Activated T-cell treated with anti-CD3 and anti-CD28 coated beads, Interleukin-2, amount 50 U/mL, for 4 hours (primary cell): ENCODE measurements around the gene PRPF19. TPM values are rescaled to one million over a fixed set of nuclear protein-coding genes. Genes with fewer than 3 reads are reported as not detected.
"Not testable (repeated sequence)": the region's sequence is repeated elsewhere in the genome, so short reads cannot be mapped to it uniquely, and the experiment has no call there.

ENCODE experiments used
- ATAC-seq, 2 donors: fragments of 200-7000 bp; cut with Tn5 transposase; one replicate each; pipeline ENCODE4 v1.10.0; 2021
- DNase-seq: peaks from one replicate; pipeline ENCODE4 v3.0.0-alpha.2; 2020
- H3K27me3 Mint-ChIP-seq: one replicate; pipeline ENCODE4 v1.8.0; 2021; ENCODE audit warnings: low read depth, mixed read lengths
- H3K36me3 Mint-ChIP-seq: one replicate; pipeline ENCODE4 v1.8.0; 2022; ENCODE audit warnings: mixed read lengths; ENCODE audit not compliant: insufficient read depth
- H3K4me1 Mint-ChIP-seq: one replicate; pipeline ENCODE4 v1.8.0; 2021; ENCODE audit warnings: low read depth, mixed read lengths
- H3K4me3 Mint-ChIP-seq: one replicate; pipeline ENCODE4 v1.8.0; 2021; ENCODE audit warnings: mild to moderate bottlenecking, moderate library complexity, mixed read lengths
- H3K9me3 Mint-ChIP-seq: one replicate; pipeline ENCODE4 v1.8.0; 2021; ENCODE audit warnings: mixed read lengths
- total RNA-seq, 3 donors: library from RNA; stranded (reverse); gene quantifications; one replicate each; pipeline ENCODE4 v1.2.1, GENCODE V29; 2021

PRPF19 gene
- total RNA-seq, 3 donors from 2014 or later = 297 to 335 (median 311) TPM

DNA sequence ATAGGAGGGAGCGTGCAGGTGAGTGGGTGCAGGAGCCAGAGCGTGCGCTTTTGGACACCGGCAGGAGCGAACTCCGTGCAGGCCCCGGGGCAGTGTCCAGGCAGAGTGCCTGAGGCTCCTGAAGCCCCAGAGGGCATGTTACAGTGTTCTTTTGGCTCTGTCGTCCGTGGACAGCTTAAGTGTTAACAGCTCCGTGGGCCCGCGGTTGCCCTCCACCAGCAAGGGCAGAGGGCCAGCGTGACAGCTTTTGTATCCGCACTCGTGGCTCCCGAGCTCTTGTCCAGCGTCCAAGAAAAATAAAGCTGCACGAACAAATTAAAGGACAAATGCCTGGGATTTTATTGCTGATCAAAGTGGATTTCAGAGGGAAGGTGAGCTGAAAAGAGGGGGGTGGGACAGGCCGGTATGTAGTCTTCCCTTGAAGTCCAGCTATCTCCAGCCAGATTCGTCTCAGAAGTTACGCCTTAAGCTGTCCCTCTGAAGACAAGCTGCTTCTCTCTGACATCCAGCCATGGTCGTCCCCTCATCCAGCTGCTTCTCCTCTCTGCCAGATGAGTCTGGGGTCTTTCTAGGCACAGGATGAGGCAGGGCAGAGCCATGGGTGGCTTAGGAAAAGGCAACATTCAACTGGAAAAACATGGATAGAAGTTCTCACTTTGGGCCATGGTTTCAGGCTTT lies 6.6 kb upstream of the PRPF19 start:
- no peak for DNase-seq

DNA sequence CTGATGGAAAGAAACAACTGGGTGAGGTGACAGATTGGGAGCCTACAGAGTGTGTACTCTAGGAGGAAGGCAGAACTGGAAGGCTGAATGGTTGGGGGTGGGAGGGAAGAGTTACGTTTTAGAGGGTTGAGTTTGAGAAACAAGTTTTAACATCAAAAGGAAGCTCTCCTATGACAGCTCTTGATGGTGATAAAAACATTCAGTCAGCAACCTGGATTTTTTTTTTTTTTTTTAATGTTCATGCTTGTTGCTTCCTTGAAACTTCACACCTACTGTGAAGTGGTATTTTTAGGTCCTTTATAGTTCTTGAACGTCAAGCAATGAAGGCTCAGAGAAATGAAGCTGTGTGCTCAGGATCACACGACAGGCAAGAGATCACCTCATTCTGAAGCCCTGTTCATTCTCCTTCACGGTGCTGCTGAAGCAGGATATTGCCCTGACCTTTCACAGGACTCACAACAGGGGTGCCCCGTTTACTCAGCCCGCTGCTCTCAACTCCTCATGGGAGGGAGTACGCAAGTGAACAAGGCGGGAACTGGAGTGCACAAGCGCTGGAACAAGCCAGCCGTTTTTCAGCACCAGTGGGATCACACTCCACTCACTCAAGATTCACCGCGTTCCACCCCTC lies 6.0 kb upstream of the PRPF19 start:
- Mint-ChIP-seq H3K27me3 (no peaks in the 10 kb centered on the region), H3K9me3 (no peaks in the 10 kb centered on the region), H3K36me3 (peaks cover 3% of the 10 kb centered on the region), H3K4me1 (peaks cover 54% of the 10 kb centered on the region), H3K4me3 (peak overlapping the region; percentile 22)
- no peak for DNase-seq
- ATAC-seq = no peak

More for the DNA sequence above, 6.6 kb upstream of the PRPF19 start:
- ATAC-seq = no peak
- Mint-ChIP-seq H3K4me1 (peaks cover 55% of the 10 kb centered on the region), H3K36me3 (peaks cover 5% of the 10 kb centered on the region), H3K9me3 (no peaks in the 10 kb centered on the region), H3K4me3 (peak overlapping the region; percentile 96), H3K27me3 (no peaks in the 10 kb centered on the region)

DNA sequence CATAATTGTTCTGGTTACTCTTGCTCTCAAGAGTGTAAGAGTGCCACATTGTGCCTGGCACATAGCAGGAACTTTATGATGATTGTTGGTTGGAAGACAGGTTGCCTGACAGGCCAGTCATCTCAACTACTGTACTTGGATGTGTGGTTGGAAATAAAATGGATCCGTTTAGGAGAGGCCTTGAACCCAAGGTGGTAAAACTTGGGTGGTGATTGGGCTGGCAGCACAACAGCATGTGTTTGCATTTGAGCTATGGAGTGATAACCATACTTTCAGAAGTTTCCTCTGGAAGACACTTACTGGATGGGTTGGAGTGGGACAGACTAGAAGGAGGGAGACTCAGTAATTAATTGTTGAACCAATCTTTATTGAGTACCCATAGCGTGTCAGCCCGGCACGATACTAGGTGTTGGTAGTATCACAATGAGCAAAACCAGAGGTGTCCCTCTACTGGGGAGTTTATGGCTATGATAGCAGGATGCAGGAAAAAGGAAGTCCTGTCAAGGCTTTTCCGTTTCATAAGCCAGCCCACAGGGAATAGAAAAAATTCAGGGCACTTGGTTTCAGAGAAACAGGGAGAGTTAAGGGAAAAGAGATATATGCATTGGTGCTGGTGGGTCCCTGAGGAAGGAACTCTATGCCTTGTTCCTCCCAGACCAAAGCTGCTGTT lies 4.5 kb upstream of the PRPF19 start:
- ATAC-seq = no peak
- DNase-seq = no peak
- H3K4me1 Mint-ChIP-seq = peaks cover 50% of the 10 kb centered on the region
- H3K4me3 Mint-ChIP-seq = no peak overlapping the region
- no peaks in the 10 kb centered on the region for H3K9me3 Mint-ChIP-seq
- no peaks in the 10 kb centered on the region for H3K36me3 Mint-ChIP-seq
- no peaks in the 10 kb centered on the region for H3K27me3 Mint-ChIP-seq

DNA sequence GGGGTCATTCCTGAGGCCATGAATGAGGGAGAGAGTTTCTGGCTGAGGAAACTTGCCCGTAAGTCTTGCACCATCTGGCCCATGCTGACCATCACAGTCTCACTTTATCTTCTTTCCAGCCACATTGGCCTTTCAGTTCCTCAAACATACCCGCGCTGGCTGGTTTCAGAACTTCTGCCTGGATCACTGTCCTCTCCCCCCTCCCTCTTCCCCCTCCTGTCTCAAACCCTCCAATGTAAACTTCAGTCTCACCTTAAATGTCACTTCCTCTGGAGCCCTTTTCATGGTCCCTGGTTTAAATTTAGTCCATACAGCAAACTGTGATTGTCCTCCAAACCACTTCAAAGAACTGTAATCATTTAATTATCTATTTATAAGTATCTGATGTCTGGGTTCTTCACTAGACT lies 3.9 kb upstream of the PRPF19 start:
- no peaks in the 10 kb centered on the region for H3K9me3 Mint-ChIP-seq
- H3K4me1 Mint-ChIP-seq = peaks cover 48% of the 10 kb centered on the region
- H3K36me3 Mint-ChIP-seq = peaks cover 2% of the 10 kb centered on the region
- no peak for DNase-seq
- no peak for ATAC-seq
- no peaks in the 10 kb centered on the region for H3K27me3 Mint-ChIP-seq
- no peak overlapping the region for H3K4me3 Mint-ChIP-seq

DNA sequence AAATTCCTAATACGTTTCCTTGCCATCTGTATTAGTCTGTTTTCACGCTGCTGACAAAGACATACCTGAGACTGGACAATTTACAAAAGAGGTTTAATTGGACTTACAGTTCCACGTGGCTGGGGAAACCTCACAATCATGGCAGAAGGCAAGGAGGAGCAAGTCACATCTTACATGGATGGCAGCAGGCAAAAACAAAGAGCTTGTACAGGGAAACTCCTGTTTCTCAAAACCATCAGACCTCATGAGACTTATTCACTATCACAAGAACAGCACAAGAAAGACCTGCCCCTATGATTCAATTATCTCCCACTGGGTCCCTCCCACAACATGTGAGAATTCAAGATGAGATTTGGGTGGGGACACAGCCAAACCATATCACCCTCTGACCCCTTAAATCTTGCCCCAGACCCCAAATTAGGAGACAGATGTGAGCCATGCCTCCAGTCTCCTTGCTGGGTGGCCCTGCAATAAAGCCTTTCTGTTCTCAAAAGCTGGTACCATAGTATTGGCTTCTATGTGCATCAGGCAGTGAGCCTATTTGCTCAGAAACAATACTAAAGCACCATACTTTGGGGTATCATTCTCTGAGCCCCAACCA lies 3.4 kb upstream of the PRPF19 start:
- peaks cover 50% of the 10 kb centered on the region for H3K4me1 Mint-ChIP-seq
- not testable (repeated sequence) for H3K36me3 Mint-ChIP-seq, DNase-seq, H3K27me3 Mint-ChIP-seq, H3K4me3 Mint-ChIP-seq, H3K9me3 Mint-ChIP-seq, ATAC-seq

DNA sequence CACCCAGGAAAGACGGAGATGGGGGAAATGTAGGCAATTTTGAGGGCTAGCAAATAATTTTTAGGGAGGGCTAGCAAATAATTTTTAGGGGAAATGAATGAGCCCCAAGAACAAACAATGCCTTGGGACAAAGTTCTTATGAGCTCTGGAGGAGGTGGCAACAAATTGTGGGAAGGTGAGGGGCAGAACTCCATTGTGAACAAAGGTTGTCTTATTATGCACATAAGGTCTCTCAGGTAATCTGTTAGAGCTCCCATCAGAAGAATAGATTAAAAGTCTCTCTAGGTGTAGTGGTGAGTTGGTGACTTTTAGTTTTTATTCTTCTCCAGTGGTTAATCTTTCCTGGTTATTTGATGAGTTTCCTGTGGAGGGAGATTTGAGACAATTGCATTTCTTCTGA lies 2.4 kb upstream of the PRPF19 start:
- Mint-ChIP-seq H3K9me3 (no peaks in the 10 kb centered on the region), H3K27me3 (no peaks in the 10 kb centered on the region), H3K4me1 (peaks cover 57% of the 10 kb centered on the region), H3K4me3 (no peak overlapping the region), H3K36me3 (peaks cover 7% of the 10 kb centered on the region)
- no peak for ATAC-seq
- no peak for DNase-seq

DNA sequence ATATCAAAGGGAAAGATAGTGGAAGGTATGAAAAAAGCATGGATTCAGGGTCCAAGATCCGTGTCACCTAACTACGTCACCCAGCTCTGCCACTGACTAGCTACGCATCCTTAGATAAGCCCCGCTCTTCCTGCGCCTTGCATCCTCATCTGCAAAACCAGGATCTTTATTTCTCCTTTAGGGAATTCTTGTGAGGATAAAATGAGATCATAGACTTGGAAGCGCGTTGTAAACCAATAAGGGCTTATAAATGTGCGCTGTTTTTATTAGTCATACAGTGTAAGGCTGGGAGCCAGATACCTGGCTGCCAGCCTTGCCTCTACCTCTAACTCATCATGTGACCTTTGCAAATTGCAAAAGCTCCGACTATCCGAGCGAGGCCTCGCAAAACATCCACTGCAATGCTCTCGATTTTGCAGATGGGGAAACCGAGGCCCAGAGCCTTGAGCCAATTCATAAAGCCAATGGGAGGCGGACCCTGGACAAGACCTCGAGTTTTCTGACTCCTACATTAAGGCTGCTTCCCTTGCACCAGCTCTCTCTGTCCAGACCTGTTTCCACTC lies 753 bp downstream of the PRPF19 start:
- Mint-ChIP-seq H3K9me3 (no peaks in the 10 kb centered on the region), H3K4me1 (peaks cover 37% of the 10 kb centered on the region), H3K4me3 (peak overlapping the region; percentile 92), H3K27me3 (no peaks in the 10 kb centered on the region), H3K36me3 (peaks cover 18% of the 10 kb centered on the region)
- DNase-seq (no peak), ATAC-seq (peak; percentile 26 to 31)

DNA sequence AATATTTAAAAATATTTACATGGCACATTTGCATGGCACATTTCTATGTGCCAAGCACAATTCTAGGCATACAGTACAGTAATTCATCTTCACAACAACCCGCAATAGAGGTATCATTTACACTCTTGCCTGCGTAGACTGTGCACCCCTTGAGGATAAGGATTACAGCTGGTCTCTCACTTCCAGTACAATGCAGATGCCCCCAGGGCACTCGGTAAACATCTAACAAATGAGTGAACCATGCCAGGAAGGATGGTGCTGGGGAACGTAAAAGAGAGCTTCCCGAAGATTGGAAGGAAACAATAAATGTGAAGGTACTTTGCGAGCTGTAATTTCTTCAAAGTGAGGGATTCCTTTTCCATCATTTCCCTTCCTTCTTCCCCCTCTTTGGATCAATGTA lies 1.3 kb downstream of the PRPF19 start:
- Mint-ChIP-seq H3K4me3 (peak overlapping the region; percentile 92), H3K4me1 (peaks cover 35% of the 10 kb centered on the region), H3K27me3 (no peaks in the 10 kb centered on the region), H3K9me3 (no peaks in the 10 kb centered on the region), H3K36me3 (peaks cover 21% of the 10 kb centered on the region)
- DNase-seq = no peak
- no peak for ATAC-seq

DNA sequence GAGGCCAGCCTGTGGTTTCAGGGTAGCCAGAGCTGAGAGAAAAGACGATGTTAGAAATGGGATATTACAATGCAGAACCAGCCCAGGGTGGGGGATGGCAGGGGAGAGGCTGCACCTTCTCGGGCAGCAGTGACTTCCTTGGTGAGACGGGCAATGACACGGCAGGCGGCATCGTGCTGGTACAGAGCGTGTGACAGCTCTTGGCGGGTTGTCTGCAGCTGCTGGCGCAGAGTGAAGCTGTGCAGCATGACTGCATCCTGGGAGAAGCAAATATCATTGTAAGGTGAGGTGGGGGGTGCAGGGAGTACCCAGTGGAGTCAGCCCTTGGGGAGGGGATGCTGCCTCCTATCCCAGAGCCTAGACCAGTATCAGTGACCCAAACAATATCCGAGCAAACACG lies 3.8 kb downstream of the PRPF19 start:
- H3K36me3 Mint-ChIP-seq = peaks cover 40% of the 10 kb centered on the region
- DNase-seq = no peak
- no peaks in the 10 kb centered on the region for H3K9me3 Mint-ChIP-seq
- H3K4me1 Mint-ChIP-seq = peaks cover 35% of the 10 kb centered on the region
- no peak overlapping the region for H3K4me3 Mint-ChIP-seq
- no peak for ATAC-seq
- no peaks in the 10 kb centered on the region for H3K27me3 Mint-ChIP-seq

DNA sequence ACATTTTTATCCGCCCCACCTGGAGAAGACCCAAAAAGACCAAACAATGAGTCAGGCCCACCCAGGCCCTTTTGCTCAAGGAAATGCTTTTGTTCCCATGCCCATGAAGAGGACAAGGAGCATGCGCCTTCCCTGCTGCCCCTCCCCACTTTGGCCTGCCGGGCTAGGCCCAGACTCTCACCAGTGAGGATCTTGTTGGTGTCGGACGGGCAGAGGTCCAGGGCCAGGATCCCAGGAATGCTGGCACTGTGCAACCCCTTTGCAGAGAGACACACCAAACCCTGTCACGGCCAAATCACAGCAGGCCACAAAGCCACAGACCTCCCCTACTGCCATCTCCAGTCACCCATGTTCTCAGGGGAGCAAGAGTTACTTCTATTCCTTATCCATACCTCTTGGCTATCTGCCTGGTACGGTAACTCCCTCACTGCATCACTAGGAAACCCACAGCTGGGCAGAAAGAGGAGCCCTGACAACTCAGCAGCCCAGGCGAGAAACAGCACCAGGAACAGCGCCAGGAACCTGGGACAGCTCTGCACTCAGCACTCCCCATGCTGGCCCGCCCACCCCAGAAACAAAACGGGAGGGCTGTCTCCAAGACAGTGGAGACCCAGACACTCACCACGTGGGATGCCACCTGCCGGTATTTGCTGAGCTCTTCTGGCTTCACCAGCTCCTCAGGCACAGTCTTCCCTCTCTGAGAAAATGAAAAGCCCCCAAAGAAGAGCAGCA lies 5.5 kb downstream of the PRPF19 start:
- Mint-ChIP-seq H3K9me3 (no peaks in the 10 kb centered on the region), H3K4me1 (peaks cover 27% of the 10 kb centered on the region), H3K27me3 (no peaks in the 10 kb centered on the region), H3K36me3 (peaks cover 55% of the 10 kb centered on the region), H3K4me3 (no peak overlapping the region)
- ATAC-seq (no peak), DNase-seq (no peak)

DNA sequence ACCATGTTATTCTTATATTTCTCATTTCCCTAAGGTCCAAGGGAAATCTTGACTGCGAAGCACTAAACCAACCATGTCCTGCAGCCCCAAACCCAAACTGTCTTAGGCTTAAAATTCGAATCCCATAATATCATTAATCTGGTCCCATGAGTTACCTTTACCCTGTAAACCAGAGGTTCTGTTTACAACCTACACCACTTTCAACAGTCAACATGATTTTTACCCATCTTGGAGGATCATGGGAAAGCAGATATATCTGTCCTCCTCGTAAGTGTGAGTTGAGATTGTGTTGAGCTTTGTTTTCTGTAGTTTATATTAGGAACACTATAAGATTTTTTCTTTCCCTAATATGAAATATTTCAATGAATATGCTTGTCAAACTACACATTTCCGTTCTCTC lies 6.4 kb downstream of the PRPF19 start:
- H3K4me3 Mint-ChIP-seq = no peak overlapping the region
- ATAC-seq (no peak), DNase-seq (no peak)
- H3K27me3 Mint-ChIP-seq = no peaks in the 10 kb centered on the region
- H3K4me1 Mint-ChIP-seq = peaks cover 20% of the 10 kb centered on the region
- peaks cover 60% of the 10 kb centered on the region for H3K36me3 Mint-ChIP-seq
- H3K9me3 Mint-ChIP-seq = no peaks in the 10 kb centered on the region

DNA sequence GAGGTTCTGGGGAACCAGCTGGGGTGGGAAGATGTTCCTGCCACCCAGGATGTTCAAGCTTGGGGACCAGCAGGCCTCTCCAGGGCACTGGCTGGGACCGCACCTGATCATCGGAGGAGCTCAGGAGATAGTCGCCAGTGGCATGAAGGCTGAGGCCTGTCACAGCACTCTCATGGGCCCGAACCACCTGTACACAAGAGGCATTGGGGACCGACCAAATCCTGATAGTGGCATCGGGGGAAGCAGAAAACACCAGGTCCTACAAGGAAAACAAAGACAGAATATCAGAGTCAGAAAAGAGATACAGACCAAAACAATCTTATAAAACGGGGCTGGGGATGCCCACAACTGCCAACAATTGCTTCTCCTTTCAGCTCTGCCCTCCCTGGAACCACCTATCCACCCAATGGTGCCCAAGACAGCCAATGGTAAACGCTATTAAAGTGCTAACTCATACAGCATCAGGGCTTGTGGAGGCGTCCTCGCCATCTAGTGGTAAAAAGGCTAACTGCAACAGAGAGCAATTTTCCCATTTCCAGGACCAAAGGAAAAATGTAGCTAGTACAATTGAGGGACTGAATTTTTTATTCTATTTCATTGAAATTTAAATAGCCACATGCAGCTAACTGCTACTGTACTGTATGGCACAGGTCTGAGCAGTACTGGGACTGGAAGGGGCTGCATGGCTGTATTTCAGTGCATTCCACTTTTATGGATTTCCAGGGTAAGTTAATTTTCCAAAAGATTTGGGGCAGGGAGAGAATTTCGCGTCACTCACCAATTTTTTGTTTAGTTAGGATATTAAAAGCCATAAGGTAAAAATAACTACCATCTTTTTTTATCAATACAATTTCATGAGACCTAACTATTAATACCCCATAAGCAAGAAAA lies 7.1 kb downstream of the PRPF19 start:
- Mint-ChIP-seq H3K4me1 (peaks cover 14% of the 10 kb centered on the region), H3K4me3 (no peak overlapping the region), H3K36me3 (peaks cover 65% of the 10 kb centered on the region), H3K9me3 (no peaks in the 10 kb centered on the region), H3K27me3 (no peaks in the 10 kb centered on the region)
- DNase-seq (no peak), ATAC-seq (peak; percentile 76 to 86)

DNA sequence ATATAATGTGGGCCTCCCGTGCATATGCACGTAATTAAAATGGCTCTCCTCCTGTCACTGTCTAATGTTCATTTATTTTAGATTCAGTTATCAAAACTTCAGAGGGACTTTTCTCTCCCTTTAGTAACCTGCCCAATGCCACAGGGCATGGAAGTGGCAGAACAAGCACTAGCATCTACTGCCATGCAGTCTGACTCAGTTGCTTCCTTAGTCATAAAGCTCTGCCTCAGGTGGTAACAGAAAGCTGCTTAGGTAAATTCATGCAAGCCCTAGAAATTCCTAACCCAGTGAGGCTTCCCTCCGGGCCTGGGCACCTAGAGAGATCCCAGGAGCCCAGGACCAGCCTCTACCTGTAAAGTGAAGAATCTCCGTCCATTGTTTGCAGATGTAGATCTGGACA lies 8.9 kb downstream of the PRPF19 start:
- DNase-seq (no peak), ATAC-seq (no peak)
- Mint-ChIP-seq H3K36me3 (peaks cover 56% of the 10 kb centered on the region), H3K4me1 (peaks cover 1% of the 10 kb centered on the region), H3K27me3 (no peaks in the 10 kb centered on the region), H3K9me3 (no peaks in the 10 kb centered on the region), H3K4me3 (no peak overlapping the region)
